Germinal center (tissue), 1 donor: ENCODE measurements around the gene TMF1.

Experiments used
- DNase-seq: peaks from one replicate; pipeline ENCODE4 v3.0.0; 2012; ENCODE audit warnings: mixed read lengths, low spot score

TMF1 gene

GRCh38 chr3:69081583-69082262, 29.6 kb upstream of the TMF1 start:
- no peak for DNase-seq

DNA sequence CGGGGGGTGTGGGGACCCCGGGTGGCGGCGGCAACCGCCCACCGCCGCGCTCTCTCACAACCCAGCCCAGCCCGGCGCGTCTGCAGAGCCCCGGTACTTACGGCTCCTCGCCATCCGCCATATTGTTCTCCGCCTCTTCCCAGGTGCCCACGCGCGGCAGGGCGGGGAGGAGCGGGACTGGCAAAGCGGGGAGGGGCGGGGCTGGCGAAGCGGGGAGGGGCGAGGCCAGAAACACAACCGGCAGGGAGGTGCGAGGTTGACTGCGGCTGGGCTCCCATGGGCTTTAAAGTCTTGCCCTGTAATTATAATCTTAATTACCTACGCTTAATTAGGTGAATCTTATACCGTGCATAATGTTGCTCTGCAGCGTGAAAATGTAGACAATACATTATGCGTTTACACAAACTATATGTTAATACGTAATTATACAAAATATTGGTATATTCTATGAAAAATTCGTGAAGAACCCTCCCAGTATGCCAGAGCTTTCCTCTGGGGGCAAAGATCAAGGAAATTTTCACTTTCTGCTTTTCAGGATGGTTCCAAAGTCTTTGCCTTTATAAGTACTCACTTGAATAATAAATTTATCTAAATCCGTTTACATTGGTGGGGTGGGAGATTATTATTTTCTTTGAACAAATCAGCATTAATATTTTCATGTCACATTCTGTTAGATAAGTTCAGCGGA, 28.2 kb upstream of the TMF1 start, which contains the start of gene UBA3:
Gene UBA3 (minus strand): TSS at position 133 of the 688 bp plus-strand sequence. CDS start 12 bp downstream, at position 121.
- peak; percentile 86 for DNase-seq

DNA sequence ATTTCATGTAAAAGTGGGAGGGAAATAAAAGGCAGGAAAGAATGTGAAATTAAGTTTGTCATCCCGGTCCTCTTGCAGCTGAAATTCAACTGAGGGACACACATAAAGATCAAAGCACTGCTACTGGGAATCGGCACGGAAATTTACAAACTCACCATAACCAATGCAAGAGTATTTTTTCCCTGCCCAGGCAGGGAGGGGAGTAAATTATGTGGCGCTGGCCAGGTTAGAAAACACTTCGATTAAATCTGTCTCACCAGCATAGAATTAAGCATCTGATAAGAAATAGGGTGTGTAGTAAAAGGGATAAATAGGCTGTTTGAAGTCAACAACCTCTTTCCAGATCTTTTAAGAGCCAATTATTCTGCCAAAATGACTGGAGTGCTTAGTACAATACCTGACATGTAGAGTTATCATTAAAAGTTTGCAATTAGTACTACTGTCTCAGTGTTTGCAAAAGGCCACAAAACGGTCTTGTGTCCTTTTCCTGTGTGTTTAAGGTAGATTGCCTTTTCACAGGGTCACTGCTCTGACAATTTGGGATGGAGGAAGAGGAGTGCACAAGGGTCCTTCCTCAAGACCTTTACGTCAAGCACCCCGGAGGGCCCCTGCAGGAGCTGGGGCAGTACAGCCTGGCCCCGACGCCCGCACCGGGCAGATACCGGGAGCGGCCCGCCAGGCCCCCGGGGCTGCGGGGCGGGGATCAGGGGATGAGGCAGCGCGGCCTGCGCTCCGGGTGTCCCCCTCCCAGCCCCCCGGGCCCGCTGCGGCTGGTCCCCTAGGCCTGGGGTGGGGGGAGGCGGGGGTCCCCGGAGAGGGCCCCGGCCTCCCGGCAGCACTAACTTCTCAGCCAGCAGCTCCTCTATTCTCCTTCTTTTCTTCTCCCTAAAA, 27.4 kb upstream of the TMF1 start:
- no peak for DNase-seq

DNA sequence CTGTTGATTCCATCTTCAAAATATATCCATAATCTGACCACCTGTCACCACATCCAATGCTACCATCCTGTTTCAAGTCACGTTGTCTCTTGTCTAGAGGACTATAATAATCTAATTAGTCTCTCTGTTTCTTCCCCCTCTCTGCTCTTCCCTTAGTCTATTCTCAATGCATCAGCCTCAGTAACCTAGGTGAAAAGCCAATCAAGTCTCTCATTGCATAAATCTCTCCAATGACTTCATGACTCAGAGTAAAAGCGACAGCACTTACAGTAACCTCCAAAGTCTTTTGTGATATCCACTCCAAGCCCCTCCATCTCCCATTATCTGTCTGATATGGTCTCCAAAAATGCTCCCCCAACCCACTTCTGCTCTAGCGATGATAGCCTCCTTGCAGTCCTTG, 20.8 kb upstream of the TMF1 start:
- no peak for DNase-seq

- no peak for DNase-seq
These were observed 14.0 kb upstream of the TMF1 start for GRCh38 chr3:69066121-69066520.

GRCh38 chr3:69065318-69065964, 13.3 kb upstream of the TMF1 start:
- DNase-seq = no peak

DNA sequence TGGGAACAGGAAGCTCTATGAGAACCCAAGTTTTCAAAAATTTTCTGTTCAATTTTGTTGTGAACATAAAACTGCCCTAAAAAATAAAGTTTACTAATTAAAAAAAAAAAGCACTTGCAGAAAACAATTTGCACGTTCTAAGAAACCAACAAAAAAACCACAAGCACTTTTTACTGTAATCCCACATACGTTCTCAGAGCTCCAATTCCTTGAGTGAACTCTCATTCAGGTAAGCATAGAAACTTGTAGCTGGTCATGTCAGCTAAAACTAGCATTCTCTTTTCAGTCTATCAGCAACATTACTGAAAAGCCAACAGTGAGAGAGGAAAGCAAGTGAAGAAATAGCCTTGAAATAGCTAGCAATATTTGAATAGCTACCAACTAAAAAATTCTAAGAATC, 11.5 kb upstream of the TMF1 start:
- DNase-seq = no peak

- no peak for DNase-seq
These were observed 7.6 kb upstream of the TMF1 start for GRCh38 chr3:69059688-69060087.

DNA sequence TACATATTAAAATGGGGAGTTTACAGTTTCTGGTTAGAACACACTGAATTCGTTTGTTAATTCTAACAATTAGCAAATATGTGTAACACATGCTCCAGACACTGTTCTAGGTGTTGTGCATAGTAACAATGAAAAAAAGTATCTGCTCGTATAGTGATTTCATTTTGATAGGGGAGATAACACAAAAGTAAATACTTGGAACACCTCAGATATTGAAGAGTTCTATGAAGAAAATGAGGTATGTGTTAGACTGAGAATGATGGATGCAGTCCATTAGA, 6.8 kb upstream of the TMF1 start:
- DNase-seq = no peak

DNA sequence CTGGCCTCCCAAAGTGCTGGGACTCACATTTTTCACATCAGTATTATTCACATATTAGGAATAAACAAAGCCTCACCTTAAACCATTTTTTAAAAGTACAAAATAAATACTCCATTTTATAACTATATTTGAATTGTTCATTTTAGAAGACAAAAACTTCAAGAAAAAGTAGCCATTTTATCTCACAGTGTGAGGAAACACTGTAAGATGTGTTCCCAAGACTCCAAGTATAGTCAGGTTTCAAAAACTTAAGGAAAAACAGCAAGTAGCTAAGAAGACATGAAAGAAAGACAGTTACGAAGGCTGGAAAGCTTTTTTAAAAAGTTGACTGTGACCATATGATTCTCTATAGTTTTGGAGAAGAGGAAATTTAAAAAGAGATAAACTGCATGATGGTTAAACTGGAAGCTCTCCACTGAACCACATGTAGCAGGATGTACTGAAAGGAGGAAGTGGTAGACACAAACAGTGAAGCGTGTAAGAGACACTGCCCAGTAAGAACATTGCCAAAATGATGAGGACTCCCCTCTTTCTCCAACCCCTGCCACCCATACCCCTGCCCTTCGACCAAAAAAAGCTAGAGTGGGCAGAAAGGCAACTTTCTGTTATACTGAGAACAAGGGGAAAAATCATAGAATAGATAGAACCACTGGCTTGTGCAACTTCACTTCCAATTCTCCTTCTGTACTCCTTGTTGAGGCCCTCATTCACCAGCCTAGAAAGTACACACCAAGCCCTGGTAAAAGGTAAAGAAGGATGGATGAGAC, 6.2 kb upstream of the TMF1 start:
- peak; percentile 25 for DNase-seq

DNA sequence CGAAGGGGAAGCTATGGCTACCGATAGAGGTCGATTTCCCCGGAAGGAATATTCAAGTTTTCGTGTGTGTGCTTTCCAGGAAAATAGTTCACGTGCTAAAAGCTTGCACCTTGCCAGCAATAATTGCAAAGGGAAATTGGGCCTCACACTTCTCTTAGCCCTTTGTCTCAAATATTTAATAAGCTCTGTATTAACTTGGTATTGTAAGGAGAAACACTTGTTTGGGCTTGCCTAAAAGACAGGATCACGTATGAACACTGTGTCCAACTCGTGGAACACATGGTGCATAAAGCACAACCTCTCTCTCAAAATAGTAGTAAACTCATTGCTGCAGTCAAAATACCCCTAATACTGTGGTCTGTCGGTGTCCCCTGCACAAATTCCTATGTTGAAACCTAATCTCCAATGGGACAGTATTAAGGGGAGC, 352 bp upstream of the TMF1 start:
- no peak for DNase-seq

DNA sequence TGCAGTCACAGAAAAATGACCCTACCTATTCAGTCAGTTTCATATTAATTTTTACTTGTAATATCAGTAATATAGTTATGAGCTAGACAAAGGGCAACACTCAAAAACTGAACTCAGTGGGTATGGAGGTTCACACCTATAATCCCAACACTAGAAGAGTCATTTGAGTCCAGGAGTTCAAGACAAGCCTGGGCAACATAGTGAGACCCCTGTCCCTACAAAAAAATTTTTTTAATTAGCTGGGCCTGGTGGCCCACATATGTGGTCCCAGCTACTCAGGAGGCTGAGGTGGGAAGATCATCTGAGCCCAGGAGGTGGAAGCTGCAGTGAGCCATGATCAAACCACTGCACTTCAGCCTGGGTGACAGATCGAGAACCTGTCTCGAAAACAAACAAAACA, 3.1 kb downstream of the TMF1 start:
- DNase-seq = no peak

DNA sequence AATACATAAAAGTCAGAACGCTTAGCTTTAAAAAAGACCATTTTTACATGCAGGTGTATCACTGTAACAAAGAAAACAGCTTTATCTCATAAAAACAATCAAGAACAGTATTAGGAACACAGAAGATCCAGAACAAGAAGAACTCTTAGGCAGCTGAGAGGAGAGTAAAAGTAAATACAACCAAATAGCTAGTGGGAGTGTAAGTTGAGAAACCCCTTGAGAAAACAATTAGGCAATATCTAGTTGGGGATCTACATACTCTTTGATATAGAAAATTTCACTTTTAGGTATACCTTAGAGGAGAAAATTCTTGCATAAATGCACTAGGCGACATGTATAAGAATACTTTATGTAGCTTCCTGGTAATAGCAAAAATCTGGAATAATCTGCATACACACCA, 7.5 kb downstream of the TMF1 start:
- DNase-seq = no peak

DNA sequence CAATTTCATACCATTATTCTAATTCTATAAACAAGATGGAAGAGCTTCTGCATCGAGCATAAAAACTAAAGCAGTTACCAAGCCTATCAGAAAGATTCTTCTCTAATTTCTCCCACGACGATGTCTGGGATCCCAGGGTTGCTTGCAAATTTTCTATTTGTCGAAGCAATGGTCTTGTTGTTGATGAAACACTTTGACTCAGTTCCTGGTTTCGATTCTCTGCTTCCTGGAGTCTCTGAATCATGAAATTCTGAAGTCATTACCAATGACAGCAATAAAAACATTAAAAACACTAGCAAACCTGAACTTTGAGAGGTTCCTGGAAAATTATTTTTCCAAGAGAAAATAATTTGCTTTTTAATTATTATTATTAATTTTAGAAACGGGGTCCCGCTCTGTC, 18.7 kb downstream of the TMF1 start:
- no peak for DNase-seq

GRCh38 chr3:69032737-69033136, 19.4 kb downstream of the TMF1 start:
- no peak for DNase-seq

- no peak for DNase-seq
These were observed 20.0 kb downstream of the TMF1 start for GRCh38 chr3:69032142-69032541.

GRCh38 chr3:69031635-69032034, 20.5 kb downstream of the TMF1 start:
- no peak for DNase-seq

DNA sequence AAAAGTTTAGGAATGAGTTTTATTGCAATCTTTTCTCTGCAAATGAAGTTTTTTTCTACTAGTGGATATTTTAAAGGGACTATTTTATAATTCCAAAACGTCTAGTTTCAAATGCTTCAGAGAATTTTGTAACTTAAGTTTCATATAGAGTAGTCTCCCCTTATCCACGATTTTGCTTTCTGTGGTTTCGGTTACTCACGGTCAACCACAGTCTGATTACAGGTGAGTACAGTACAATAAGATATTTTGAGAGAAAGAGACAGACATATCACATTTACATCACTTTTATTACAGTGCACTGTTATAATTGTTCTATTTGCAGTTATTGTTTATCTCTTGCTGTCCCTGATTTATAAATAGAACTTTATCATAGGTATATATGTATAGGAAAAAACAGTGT, 31.3 kb downstream of the TMF1 start:
- no peak for DNase-seq

DNA sequence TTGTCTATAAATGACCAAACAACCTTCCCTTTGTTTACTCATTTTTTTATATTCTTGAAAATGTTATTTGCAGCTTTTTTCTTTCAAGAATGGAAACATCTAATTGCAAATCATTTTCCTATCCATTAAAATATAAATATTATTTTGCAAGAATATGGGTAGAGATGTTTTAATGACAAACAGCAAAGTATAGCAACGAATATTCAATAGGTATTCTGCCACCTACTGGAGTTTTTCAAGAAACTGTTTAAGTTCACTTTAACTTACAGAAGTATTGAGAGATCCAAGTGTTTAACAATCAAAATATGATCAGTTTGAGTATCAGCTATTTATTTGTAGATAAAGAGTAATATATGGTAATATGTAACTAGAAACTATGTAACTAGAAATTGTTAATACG, 31.7 kb downstream of the TMF1 start:
- no peak for DNase-seq

DNA sequence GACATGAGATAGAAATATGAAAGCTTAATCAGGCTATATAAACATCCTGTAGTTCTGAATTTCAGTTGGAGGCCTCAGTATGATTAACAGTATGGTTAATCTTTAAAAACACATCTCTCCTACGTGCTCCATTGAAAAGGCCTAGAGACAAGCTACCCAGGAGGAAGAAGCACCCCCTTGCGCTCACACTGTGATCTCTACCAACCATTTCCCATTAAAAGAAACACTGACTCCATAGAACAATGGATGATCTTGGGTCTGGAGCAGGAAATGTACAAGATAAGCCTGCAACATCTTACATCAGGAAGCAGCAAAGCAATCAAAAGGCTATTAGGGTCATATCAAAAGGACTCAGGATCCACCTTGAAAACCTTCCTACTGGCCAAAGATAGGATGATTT, 35.2 kb downstream of the TMF1 start:
- DNase-seq = no peak

GRCh38 chr3:69016102-69016501, 36.0 kb downstream of the TMF1 start:
- no peak for DNase-seq
